Measurements from ENCODE around the gene S100A1.

Gene S100A1

GRCh38 chr1:153608089-153608682, 20.0 kb upstream of the S100A1 start:
- peak overlapping the region; percentile 78 for H3K27ac ChIP-seq
- in situ Hi-C loops (cut with HindIII; ENCODE audit: low pct_ligation_motif_present, low sequenced_read_pairs), result no loop called here
- H3K4me3 ChIP-seq (ENCODE audit: low read depth, low read length), result peak overlapping the region; percentile 56
- H3K36me3 ChIP-seq (replicated peaks), result peaks cover 9% of the 10 kb centered on the region
- peak; percentile 1 for TF ChIP-seq CTCF (IDR thresholded peaks at IDR 0.05; ENCODE audit: low read depth, low read length, missing control alignments)
- DNase-seq, result peak; percentile 7
- no peaks in the 10 kb centered on the region for H3K27me3 ChIP-seq (replicated peaks)

GRCh38 chr1:153608742-153609584, 19.3 kb upstream of the S100A1 start:
- peak overlapping the region; percentile 78 for H3K27ac ChIP-seq
- in situ Hi-C loops (cut with HindIII; ENCODE audit: low pct_ligation_motif_present, low sequenced_read_pairs), result no loop called here
- H3K27me3 ChIP-seq (replicated peaks), result no peaks in the 10 kb centered on the region
- H3K4me3 ChIP-seq (ENCODE audit: low read depth, low read length), result peak overlapping the region; percentile 56
- no peak for TF ChIP-seq CTCF (IDR thresholded peaks at IDR 0.05; ENCODE audit: low read depth, low read length, missing control alignments)
- DNase-seq, result peak; percentile 92
- H3K36me3 ChIP-seq (replicated peaks), result peaks cover 9% of the 10 kb centered on the region

GRCh38 chr1:153609585-153609907, 18.7 kb upstream of the S100A1 start:
- Histone ChIP-seq H3K27ac (peak overlapping the region; percentile 78), H3K4me3 (ENCODE audit: low read depth, low read length) (peak overlapping the region; percentile 56), H3K36me3 (replicated peaks) (peaks cover 9% of the 10 kb centered on the region), H3K27me3 (replicated peaks) (no peaks in the 10 kb centered on the region)
- in situ Hi-C loops (cut with HindIII; ENCODE audit: low pct_ligation_motif_present, low sequenced_read_pairs), result no loop called here
- no peak for DNase-seq
- TF ChIP-seq CTCF (IDR thresholded peaks at IDR 0.05; ENCODE audit: low read depth, low read length, missing control alignments), result no peak

- no peaks in the 10 kb centered on the region for H3K27me3 ChIP-seq (replicated peaks)
- TF ChIP-seq CTCF (IDR thresholded peaks at IDR 0.05; ENCODE audit: low read depth, low read length, missing control alignments), result no peak
- no peak overlapping the region for H3K27ac ChIP-seq
- no peak overlapping the region for H3K4me3 ChIP-seq (ENCODE audit: low read depth, low read length)
- in situ Hi-C loops (cut with HindIII; ENCODE audit: low pct_ligation_motif_present, low sequenced_read_pairs), result no loop called here
- H3K36me3 ChIP-seq (replicated peaks), result peaks cover 9% of the 10 kb centered on the region
- no peak for DNase-seq
Measured at GRCh38 chr1:153610334-153610733, 17.9 kb upstream of the S100A1 start.

- no peak overlapping the region for H3K4me3 ChIP-seq (ENCODE audit: low read depth, low read length)
- in situ Hi-C loops (cut with HindIII; ENCODE audit: low pct_ligation_motif_present, low sequenced_read_pairs), result no loop called here
- no peak for DNase-seq
- H3K27ac ChIP-seq, result no peak overlapping the region
- H3K36me3 ChIP-seq (replicated peaks), result peaks cover 9% of the 10 kb centered on the region
- TF ChIP-seq CTCF (IDR thresholded peaks at IDR 0.05; ENCODE audit: low read depth, low read length, missing control alignments), result no peak
- no peaks in the 10 kb centered on the region for H3K27me3 ChIP-seq (replicated peaks)
Measured at GRCh38 chr1:153610811-153611301, 17.4 kb upstream of the S100A1 start.
